H54 (cell line): ENCODE data around the gene AMDHD2.
"Not testable (repeated sequence)": the region's sequence is repeated elsewhere in the genome, so short reads cannot be mapped to it uniquely, and the experiment has no call there.

Source experiments
- DNase-seq: peaks from one replicate; pipeline ENCODE4 v3.0.0; 2011; ENCODE audit warnings: low spot score, mixed read lengths; ENCODE audit not compliant: insufficient read length
- FAIRE-seq: peaks from 3 replicates; lab custom pipeline; 2011; peaks lifted over from hg19 to GRCh38; lab: Jason Lieb, UNC
- POLR2A ChIP-seq: IDR thresholded peaks from 2 replicates; pipeline ENCODE4 v1.6.1; 2011; ENCODE audit warnings: low read depth, mild to moderate bottlenecking, low read length

AMDHD2 gene

DNA sequence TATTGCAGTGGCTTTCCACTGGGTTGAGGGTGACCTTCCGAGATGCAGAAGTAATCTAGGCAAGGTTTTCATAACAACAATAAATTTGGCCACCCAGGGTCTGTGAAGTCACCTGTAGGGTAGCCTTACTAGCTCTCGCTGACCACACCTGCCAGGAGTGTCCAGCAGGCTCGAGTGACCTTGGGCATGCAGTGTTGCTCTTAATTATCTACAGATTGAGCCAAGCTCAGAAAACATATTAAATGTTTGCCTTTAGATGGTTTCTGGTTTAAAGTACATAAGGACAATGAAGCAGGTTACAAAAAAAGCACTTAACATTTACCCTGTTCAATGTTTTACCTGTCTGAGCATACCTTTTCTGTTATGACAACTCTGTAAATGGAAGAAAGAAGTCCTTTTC is 43.4 kb upstream of the AMDHD2 start:
- FAIRE-seq (no peak), DNase-seq (no peak)
- TF ChIP-seq POLR2A = no peak

- no peak for FAIRE-seq
- DNase-seq = no peak
- no peak for TF ChIP-seq POLR2A
These were observed 42.8 kb upstream of the AMDHD2 start for GRCh38 chr16:2477327-2477726.

GRCh38 chr16:2478279-2478678 is 41.9 kb upstream of the AMDHD2 start:
- FAIRE-seq (no peak), DNase-seq (no peak)
- TF ChIP-seq POLR2A = no peak

DNA sequence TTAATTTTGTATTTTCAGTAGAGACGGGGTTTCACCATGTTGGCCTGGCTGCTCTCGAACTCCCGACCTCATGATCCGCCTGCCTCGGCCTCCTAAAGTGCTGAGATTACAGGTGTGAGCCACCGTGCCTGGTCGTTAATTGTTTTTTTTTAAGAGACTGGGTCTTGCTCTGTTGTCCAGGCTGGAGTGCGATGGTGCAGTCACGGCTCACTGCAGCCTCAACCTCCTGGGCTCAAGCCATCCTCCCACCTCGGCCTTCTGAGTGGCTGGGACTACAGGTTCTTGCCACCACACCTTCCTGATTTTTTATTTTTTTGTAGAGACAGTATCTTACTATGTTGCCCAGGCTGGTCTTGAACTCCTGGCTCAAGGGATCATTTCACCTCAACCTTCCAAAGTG is 40.2 kb upstream of the AMDHD2 start:
- FAIRE-seq, DNase-seq: not testable (repeated sequence)

DNA sequence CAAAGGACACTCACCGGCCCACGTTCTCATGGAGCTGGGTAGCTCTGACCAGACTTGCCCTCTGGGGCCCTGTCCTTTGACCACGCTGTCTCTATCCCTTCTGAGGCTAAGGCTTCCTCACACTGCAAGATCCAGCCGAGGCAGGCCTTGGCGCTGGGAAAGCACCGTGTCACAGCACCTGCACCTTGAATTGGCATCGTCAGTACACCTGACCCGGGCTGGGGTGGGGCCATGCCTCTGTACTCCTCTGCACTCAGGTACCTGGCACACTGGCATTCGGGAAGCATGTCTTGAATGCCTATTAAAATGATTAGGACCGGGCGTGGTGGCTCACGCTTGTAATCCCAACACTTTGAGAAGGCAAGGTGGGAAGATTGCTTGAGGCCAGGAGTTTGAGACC is 39.2 kb upstream of the AMDHD2 start:
- TF ChIP-seq POLR2A = no peak
- no peak for DNase-seq
- FAIRE-seq = no peak

GRCh38 chr16:2481676-2482075 is 38.5 kb upstream of the AMDHD2 start:
- DNase-seq (no peak), FAIRE-seq (no peak)
- no peak for TF ChIP-seq POLR2A

GRCh38 chr16:2482249-2482648 is 37.9 kb upstream of the AMDHD2 start:
- TF ChIP-seq POLR2A = no peak
- no peak for DNase-seq
- no peak for FAIRE-seq

GRCh38 chr16:2482708-2483534 is 37.2 kb upstream of the AMDHD2 start:
- FAIRE-seq = no peak
- no peak for TF ChIP-seq POLR2A
- DNase-seq = no peak

DNA sequence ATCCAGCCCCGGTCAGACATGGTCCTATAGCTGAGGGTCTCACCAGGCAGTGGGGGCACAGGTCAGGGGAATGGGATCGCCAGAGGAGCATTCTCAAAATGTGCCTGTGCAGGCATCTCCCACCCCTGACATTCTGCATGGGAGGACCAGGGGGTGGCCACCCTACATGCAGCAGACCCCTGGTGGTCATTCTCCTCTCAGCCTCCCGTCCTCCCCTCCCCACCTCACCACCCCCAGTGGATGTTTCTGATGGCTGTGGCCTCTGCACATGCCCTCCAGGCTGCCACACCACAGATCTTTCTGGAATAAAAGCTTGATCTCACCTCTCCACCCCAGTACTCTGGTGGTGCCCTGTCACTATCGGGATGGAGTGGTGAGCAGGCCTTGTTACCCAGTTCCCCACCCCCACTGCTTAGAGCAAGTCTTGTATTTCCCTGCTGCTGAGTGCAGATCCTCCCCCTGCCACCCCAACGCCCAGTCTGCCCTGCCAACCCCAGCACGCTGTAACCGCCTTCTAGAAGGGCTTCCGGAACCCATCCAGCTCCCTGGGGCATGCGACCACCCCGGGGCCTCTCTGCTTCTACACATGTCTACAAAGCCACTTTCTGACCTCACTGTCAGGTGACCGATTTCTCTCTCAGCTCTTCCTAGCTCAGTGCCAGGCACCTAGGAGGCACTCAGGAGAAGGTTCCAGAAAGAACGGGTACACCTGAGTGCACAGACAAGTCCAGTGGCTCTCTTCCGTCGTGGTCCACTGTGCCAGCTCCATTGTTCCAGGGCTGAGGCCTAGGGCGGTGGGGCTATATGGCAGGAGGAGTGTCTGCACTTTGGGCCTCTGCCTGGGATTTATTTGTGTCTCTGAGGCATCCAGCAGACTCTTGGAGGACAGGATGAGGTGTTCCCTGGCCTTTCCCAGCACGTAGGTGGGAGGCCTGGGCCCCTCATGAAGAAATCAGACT is 36.0 kb upstream of the AMDHD2 start:
- TF ChIP-seq POLR2A = no peak
- FAIRE-seq = no peak
- no peak for DNase-seq

GRCh38 chr16:2484898-2485508 is 35.2 kb upstream of the AMDHD2 start:
- TF ChIP-seq POLR2A = no peak
- DNase-seq (no peak), FAIRE-seq (no peak)

DNA sequence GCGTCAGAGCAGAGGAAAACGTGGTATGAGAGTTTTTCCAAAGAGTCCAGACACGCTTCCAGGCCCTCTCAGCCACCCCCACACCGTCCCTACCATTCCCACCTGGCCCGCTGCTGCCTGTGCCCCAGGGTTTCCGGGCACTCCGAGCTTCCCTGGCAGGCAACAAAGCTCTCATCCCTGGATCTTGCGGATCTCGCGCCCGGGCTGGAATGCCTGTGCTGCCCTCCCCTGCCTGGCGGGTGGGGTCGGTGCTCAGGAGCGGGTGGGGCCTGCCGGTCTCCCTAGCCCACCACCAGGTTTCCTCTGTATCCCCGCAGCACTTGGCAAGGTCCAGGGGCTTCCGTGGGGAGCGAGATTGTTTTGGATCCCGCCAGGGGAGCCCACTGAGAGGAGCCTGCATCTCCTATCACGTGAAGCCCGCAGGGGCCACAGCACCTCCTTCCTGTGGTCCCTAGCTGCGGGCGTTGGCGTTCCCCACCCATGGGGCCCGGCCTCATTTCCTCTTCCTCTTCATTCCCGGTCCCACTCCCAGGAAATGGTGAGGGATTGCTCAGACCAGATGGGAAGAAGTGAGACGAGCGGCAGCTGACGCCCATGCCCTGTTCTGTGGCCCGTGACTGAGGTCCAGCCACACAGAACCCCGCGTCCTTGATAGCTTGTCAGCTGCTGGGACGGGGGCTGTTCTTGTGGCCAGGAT is 34.2 kb upstream of the AMDHD2 start:
- FAIRE-seq = no peak
- DNase-seq = no peak
- no peak for TF ChIP-seq POLR2A

DNA sequence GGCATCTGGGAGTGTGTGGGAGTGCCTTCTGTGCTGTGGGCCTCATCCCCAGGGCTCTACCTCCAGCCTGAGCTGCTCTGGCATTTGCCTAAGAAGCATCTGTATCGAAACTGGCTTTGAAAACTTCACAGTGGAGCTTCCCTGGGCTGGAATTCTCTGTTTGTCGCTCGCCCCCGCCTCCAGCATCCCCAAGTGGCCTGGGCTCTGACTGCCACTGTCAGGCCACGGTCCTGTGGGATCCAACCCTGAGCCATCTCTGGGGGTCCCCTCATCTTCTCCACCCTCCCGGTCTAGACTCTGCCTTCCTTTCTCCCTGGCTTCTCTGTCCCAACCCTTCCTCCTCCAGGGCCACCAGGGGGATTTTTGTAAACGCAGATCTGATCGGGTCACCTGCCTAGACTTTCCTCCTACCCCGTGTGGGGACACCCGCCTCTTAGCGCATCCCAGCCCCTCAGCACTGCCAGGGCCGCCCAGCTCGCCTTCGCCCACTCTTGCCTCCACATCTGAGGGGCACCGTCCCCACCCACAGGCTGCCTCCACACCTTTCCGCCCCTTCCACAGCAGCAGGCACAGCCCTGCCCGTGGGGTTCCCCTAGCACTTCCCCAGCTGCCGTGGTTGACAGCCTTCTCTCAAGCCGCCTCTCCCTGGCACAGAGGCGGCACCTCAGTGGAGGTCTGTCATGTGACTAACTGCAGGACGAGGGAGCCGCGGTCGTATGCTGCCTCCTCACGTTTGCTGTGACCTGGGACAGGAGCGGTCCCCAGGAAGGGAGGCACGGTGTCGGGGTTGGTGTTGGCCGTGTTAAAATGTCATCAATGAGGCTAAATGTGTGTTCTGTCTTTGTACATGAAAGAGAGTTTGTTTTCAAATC is 33.3 kb upstream of the AMDHD2 start:
- DNase-seq (no peak), FAIRE-seq (no peak)
- TF ChIP-seq POLR2A = no peak

DNA sequence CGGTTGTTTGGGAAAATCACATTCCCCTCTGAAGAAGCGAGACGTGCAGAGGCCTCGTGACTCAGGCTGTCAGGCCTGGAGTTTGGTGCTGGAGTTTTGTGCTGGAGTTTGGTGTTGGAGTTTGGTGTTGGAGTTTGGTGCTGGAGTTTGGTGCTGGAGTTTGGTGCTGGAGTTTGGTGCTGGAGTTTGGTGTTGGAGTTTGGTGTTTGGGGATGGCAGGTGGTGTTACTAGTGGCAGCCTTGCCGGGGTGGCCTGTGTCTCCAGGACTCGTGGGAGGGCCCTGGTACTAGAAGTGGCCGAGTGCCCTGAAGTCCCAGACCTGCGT is 32.7 kb upstream of the AMDHD2 start:
- no peak for DNase-seq
- no peak for FAIRE-seq
- TF ChIP-seq POLR2A = no peak
